ENCODE results near the gene HACD4.

The HACD4 gene

DNA sequence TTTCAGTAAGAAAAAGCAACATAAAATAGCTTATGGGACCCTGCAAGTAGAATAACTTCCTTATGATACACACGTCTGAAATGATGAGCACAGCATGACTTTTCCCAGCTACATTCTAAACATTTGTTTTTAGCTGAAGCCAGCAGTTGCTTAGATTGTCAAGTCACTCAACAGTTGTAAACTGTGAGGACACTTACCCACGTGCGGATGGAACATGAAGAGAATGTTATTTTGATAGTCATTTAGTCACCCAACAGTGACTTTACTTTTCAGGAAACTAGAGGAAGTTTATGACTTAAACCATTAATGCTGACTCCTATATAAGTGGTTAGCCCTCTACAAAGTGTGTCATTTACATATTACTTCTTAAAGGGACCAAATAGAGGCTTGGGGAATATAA is 3.0 kb downstream of the HACD4 start:
- H3K4me3 ChIP-seq (ENCODE audit: low read depth, low read length): no peak overlapping the region
- no peaks in the 10 kb centered on the region for H3K9me3 ChIP-seq (ENCODE audit: control insufficient read depth, insufficient read depth, low read depth, low read length)
- ChIA-PET CTCF (no interaction called here), POLR2A (no interaction called here)
- H3K27ac ChIP-seq (ENCODE audit: extremely low read depth, low read depth, low read length): no peak overlapping the region
- TF ChIP-seq ZNF561 (tag by site-specific recombination; IDR thresholded peaks at IDR 0.05; ENCODE audit: borderline replicate concordance) (no peak), ZNF677 (tag by site-specific recombination; IDR thresholded peaks at IDR 0.05) (no peak), ZNF157 (tag by site-specific recombination; IDR thresholded peaks at IDR 0.05) (no peak), ZFP37 (tag by site-specific recombination; IDR thresholded peaks at IDR 0.05) (no peak), ZNF423 (tag by site-specific recombination; IDR thresholded peaks at IDR 0.05) (no peak)
- TF ChIP-seq, protein P1, sequence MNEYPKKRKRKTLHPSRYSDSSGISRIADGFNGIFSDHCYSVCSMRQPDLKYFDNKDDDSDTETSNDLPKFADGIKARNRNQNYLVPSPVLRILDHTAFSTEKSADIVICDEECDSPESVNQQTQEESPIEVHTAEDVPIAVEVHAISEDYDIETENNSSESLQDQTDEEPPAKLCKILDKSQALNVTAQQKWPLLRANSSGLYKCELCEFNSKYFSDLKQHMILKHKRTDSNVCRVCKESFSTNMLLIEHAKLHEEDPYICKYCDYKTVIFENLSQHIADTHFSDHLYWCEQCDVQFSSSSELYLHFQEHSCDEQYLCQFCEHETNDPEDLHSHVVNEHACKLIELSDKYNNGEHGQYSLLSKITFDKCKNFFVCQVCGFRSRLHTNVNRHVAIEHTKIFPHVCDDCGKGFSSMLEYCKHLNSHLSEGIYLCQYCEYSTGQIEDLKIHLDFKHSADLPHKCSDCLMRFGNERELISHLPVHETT (tag by site-specific recombination; IDR thresholded peaks at IDR 0.05): no peak
- H3K4me1 ChIP-seq (ENCODE audit: control insufficient read depth, insufficient read depth, low read length): no peaks in the 10 kb centered on the region
- no peaks in the 10 kb centered on the region for H3K36me3 ChIP-seq (ENCODE audit: control insufficient read depth in 2 of 2, insufficient read depth in 1 of 2, low read length in 2 of 2)

DNA sequence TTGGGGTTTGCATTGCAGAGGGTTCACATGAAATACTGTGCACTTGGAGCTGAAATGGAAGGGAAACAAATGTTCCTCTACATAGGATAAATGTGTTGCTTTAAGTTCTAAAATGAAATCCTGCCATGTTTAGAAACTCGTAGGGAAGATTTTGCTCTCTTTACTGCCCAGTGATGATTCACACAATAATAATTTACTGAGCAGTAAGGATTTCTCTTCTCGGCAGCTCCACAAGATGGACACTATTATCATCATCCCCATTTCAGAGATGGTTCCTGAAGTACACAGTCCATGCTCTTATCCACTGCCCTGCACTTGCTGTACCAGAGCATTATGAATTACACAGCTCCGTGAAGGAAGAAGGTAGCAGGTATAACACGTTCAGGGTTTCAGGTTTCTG is 4.1 kb downstream of the HACD4 start:
- ChIA-PET POLR2A (interaction anchor here (0.5 kb wide), 1 partner anchor 122 kb away, joined by 4 read pairs; no protein-coding TSS in a partner anchor), CTCF (interaction anchor here (0.6 kb wide), 1 partner anchor 51 kb away, joined by 3 read pairs; no protein-coding TSS in a partner anchor)
- no peaks in the 10 kb centered on the region for H3K9me3 ChIP-seq (ENCODE audit: control insufficient read depth, insufficient read depth, low read depth, low read length)
- no peak overlapping the region for H3K27ac ChIP-seq (ENCODE audit: extremely low read depth, low read depth, low read length)
- no peaks in the 10 kb centered on the region for H3K36me3 ChIP-seq (ENCODE audit: control insufficient read depth in 2 of 2, insufficient read depth in 1 of 2, low read length in 2 of 2)
- H3K4me3 ChIP-seq (ENCODE audit: low read depth, low read length): no peak overlapping the region
- no peak for TF ChIP-seq ZNF747 (tag by site-specific recombination; IDR thresholded peaks at IDR 0.05)
- TF ChIP-seq, protein P2, sequence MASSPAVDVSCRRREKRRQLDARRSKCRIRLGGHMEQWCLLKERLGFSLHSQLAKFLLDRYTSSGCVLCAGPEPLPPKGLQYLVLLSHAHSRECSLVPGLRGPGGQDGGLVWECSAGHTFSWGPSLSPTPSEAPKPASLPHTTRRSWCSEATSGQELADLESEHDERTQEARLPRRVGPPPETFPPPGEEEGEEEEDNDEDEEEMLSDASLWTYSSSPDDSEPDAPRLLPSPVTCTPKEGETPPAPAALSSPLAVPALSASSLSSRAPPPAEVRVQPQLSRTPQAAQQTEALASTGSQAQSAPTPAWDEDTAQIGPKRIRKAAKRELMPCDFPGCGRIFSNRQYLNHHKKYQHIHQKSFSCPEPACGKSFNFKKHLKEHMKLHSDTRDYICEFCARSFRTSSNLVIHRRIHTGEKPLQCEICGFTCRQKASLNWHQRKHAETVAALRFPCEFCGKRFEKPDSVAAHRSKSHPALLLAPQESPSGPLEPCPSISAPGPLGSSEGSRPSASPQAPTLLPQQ (tag by site-specific recombination; IDR thresholded peaks at IDR 0.05): no peak
- no peak for TF ChIP-seq GLIS2 (tag by site-specific recombination; IDR thresholded peaks at IDR 0.05)
- TF ChIP-seq ZNF544 (tag by site-specific recombination; IDR thresholded peaks at IDR 0.05): no peak
- no peak for TF ChIP-seq ZNF350 (tag by site-specific recombination; IDR thresholded peaks at IDR 0.05)
- TF ChIP-seq ZNF239 (tag by site-specific recombination; IDR thresholded peaks at IDR 0.05): no peak
- no peak for TF ChIP-seq ZNF623 (tag by site-specific recombination; IDR thresholded peaks at IDR 0.05)
- TF ChIP-seq GLIS1 (tag by site-specific recombination; IDR thresholded peaks at IDR 0.05): no peak
- no peak for TF ChIP-seq ZNF624 (tag by site-specific recombination; IDR thresholded peaks at IDR 0.05)
- TF ChIP-seq, protein P3, sequence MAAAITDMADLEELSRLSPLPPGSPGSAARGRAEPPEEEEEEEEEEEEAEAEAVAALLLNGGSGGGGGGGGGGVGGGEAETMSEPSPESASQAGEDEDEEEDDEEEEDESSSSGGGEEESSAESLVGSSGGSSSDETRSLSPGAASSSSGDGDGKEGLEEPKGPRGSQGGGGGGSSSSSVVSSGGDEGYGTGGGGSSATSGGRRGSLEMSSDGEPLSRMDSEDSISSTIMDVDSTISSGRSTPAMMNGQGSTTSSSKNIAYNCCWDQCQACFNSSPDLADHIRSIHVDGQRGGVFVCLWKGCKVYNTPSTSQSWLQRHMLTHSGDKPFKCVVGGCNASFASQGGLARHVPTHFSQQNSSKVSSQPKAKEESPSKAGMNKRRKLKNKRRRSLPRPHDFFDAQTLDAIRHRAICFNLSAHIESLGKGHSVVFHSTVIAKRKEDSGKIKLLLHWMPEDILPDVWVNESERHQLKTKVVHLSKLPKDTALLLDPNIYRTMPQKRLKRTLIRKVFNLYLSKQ (tag by site-specific recombination; IDR thresholded peaks at IDR 0.05; ENCODE audit: borderline replicate concordance): no peak
- no peak for TF ChIP-seq TRIM28 (IDR thresholded peaks at IDR 0.05; ENCODE audit: borderline replicate concordance, low read length)
- TF ChIP-seq, protein P4, sequence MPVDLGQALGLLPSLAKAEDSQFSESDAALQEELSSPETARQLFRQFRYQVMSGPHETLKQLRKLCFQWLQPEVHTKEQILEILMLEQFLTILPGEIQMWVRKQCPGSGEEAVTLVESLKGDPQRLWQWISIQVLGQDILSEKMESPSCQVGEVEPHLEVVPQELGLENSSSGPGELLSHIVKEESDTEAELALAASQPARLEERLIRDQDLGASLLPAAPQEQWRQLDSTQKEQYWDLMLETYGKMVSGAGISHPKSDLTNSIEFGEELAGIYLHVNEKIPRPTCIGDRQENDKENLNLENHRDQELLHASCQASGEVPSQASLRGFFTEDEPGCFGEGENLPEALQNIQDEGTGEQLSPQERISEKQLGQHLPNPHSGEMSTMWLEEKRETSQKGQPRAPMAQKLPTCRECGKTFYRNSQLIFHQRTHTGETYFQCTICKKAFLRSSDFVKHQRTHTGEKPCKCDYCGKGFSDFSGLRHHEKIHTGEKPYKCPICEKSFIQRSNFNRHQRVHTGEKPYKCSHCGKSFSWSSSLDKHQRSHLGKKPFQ (tag by site-specific recombination; IDR thresholded peaks at IDR 0.05): no peak
- no peak for TF ChIP-seq ZNF426 (tag by site-specific recombination; IDR thresholded peaks at IDR 0.05)
- no peak for TF ChIP-seq ZBTB8A (tag by site-specific recombination; IDR thresholded peaks at IDR 0.05)
- TF ChIP-seq ZNF266 (tag by site-specific recombination; IDR thresholded peaks at IDR 0.05; ENCODE audit: low read depth): no peak
- TF ChIP-seq ZNF610 (tag by site-specific recombination; IDR thresholded peaks at IDR 0.05; ENCODE audit: borderline replicate concordance): no peak
- no peaks in the 10 kb centered on the region for H3K4me1 ChIP-seq (ENCODE audit: control insufficient read depth, insufficient read depth, low read length)

Measured in HEK293 (cell line).